MV-4-11 (cell line): Measurements from ENCODE around the gene TMEM125.
A peak's percentile ranks its signal among the peaks of the same experiment; 100 is the strongest.

Experiments used
- DNase-seq: peaks from one replicate; lab custom pipeline; 2025; lab: John Stamatoyannopoulos, UW

TMEM125 gene

DNA sequence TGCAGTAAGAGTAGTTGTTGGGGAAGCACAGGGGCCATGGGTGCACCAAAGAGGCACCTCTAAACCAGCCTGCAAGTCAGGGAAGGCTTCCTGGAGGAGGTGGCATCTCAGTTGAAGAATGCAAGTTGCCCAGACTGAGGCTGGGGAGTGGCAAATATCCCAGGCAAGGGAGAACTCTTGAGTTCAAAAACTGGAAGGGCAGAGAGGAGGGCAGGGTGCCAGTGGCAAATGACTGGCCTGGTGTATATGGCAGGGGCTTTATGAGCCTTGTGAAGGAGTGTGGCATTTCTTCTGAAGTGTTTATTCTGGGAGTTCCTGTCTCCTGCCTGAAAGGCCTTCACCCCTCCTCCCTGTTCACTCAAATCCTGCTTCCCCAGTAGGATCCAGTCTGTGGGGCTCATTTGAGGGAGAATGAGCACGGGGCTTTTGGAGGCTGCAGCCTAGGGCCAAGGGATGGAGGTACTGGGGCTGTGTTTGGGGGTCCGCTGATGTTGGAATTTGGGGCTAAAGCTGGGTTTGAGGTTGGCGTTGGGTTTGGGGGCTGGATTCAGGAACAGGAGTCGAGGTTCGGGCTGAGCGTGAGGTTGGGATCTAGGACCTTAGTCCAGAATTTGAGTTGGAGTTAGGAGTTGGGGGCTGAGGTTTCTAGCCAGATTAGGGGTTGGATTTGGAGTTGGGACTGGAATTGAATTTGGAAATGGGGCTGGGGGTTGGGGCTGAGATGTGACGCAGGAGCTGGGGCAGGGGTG, at the start of gene TMEM125:
TMEM125 (plus strand) TSS at position 357 of the 749 bp plus-strand sequence. CDS start 2,740 bp downstream, outside the sequence.
- no peak for DNase-seq

DNA sequence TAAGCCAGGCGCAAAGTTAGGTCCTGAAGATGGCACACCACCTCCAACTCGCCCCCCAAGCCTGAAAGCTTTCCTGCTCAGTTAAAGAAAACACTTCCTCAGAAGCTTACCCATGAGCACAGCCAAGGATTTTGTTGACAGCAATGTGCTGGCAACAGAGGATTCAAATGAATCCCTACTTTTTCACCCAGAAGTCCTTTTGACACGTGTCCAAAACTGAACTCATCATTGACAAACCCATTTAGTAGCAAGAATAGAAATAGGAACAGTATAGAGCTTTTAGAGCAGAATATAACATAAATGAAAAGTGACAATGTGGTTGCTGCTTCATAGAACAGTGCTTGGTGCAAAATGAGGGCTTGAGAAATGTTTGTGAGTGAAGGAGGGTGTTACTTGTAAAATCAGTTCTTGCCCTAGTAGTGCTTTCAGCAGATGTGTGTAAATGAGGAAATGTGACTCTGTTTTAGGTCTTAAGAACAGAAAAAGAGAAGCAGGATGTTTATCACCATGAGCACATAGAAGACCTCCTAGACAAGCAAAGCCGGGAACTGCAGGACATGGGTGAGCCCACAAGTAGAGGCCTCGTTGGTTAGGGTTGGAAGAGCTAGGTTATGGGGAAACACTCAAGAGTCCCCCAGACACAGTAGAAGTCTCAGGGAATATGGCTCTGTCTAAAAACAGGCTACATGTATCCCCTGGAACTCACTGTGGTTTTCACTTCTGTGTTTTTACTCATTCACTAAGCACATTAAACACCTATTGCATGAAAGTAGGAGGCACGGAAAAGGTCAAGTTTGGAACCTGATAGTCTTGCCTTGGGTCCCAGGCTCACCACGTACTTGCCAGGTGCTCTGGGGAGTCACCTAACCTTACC, 48.6 kb upstream of the TMEM125 start:
- peak; percentile 85 for DNase-seq

DNA sequence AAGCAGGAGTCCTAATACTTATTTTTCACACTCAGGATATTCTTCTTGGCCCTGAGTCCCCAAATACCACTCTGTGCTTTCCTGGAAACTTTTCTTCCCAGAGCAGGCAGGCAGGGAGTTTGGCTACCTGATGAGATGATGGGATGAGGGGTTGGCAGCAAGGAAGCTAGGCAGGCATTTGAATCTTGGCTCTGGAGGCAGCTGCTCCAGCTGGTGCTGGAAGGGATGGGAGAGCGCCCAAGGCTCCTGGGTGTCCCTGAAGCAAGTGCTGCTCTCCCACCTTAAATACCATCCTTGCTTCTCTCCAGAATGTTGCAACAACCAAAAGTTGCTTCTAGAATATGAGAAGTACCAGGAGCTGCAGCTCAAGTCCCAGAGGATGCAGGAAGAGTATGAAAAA, 48.0 kb upstream of the TMEM125 start:
- no peak for DNase-seq

DNA sequence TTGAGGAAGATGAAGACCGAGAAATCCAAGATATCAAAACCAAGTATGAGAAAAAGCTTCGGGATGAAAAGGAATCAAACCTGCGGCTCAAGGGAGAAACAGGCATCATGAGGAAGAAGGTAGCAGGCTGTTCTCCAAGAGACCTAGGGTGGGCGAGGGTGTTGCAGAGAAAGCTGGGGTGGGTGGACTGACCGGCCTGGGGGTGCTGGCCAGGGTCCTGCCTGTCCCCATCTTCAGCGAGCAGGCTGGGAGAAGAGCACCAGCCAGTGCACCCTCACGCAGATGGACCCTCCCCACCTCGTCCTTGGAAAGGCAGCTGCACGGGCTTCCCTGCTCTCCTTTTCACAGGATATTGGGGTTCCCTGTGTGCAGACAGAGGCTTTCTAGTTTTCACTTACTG, 46.9 kb upstream of the TMEM125 start:
- DNase-seq: no peak

DNA sequence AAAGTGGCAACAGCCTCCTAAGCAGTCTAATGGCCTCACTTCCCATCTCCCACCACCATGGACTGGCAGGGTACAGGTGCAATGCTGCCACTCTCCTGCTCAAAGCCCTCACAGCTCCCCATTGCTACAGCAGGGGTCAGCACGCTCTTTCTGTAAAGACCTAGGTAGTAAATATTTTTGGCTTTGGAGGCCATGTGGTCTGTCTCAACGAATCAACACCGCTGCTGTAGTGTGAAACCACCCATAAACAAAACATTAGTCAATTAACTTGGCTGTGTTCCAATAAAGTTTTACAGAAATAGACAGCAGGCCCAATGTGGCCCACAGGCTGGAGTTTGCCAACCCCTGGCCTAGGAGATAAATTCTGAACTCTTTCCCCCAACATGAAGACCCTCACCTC, 44.6 kb upstream of the TMEM125 start:
- peak; percentile 9 for DNase-seq

DNA sequence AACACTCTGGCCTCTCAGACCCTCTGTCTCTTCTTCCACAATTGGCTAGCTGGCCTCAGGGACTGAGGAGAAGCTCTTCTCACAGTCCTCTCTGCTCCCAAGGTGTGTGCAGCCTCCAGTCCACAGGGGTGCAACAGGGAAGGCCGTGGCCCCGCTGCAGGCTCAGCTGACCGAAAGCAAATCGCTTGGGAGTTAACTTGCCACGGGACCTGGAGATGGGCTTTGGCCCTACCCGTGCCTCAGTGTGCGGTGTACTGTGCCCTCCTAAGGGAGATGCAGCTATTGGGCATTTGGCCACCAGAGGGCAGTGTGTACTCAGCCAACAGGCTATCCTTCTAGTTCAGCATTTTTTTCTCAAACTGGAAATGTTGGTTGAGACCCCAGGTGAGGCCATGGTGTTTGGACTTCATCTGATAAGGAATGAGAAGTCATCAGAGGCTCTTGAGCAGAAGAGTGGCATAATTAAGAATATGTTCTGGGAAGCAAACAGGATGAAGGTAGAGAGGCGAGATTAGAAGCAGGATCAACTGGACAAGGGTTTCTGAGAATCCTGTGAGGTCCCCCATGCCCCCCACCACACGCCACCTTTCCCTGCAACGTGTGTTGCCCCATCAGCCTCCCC, 42.5 kb upstream of the TMEM125 start:
- DNase-seq: peak; percentile 10

DNA sequence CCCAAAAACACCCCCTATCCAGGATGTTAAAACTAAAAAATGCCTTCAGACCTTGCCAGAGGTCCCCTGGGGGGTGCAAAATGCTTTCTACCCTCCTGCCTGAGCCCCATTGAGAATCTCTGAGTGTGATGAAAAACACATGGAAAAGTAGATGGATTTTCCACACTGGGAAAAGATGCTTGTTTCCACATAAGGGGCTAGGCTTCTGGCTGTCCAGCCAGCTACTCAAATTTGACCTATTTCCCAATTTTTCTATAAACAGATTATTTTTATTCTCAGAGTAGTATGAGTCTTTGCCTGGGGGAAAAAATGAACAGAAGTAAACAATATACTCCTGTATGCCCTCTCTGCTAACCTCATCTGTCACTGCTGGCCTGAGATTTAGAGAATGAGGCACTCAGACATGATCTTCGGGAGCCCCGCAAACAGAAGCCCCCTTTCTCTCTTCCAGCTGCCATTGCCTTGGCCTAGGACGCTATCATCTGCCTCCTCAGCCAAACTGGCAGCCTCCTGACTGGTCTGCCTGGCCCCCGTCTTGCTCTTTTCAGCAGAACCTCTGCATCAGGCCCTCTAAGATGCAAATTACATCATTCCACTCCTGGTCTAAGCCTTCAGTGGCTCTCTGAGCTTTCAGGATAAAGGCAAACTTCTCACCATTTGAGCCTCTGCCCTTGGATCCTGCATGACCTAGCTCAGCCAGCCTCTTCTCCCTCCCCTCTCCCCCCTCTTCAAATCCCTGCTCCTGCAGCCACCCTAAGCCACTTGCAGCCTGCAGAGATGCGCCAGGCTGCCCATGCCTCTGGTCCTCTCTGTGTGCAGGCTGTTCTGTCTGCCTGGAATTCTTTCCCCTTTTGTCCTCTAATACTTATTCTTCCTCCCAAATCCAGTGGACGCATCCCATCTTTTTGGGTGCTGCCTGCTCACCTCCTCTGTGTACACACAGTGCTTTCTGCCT, 39.7 kb upstream of the TMEM125 start:
- no peak for DNase-seq

- DNase-seq: no peak
These were observed 37.7 kb upstream of the TMEM125 start for GRCh38 chr1:43232074-43232473.

DNA sequence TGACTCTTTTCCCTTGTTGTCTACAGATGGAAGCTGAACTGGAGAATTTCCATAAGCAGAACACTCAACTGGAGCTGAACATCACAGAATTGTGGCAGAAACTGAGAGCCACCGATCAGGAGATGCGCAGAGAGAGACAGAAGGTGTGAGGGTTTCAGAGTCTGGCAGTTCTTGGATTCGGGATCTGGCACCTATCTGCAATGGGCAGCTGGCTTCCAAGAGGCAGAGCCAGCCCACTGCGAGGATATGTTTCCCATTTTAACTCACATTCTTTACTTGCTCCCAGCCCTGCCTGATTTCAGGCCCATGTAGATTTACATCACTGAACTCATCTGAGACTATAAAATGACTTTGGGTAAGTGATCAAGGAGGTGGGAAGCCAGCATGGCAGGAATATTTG, 37.3 kb upstream of the TMEM125 start:
- DNase-seq: no peak

GRCh38 chr1:43233631-43234030, 36.2 kb upstream of the TMEM125 start:
- DNase-seq: no peak

- no peak for DNase-seq
These were observed 35.5 kb upstream of the TMEM125 start for GRCh38 chr1:43234267-43234666.

- no peak for DNase-seq
These were observed 34.7 kb upstream of the TMEM125 start for GRCh38 chr1:43235040-43235439.

DNA sequence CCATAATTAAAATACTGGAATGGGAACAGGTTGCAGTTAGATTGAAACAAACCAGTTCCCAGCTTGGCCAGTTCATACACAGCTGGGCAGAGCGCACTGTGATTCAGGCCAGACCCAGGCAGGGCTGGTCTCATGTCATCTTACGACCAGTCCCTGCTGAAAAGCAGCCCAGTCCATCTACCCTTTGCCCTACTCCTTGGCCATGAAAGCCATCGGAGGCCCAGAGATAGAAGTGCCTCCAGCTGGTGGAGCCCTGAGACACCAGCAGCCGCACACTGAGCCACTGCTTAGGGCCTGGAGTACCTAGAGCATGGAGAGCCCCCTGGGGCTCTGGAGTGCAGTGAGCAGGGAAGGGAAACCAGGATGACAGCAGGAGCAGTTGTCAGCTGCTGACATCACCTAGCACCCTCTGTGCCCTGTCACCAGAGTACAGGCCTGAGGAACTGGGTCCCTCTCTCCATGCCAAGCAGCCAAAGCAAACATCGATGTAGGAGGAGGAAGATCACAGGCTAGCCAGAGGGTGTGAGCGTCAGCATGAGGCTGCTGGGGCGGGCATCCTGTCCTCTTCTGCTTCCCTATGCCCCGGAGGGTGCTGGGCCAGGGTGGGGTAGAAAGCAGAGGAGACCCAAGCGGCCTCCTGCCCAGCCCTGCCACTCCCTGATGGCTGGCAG, 34.2 kb upstream of the TMEM125 start:
- no peak for DNase-seq

- DNase-seq: no peak
These were observed 32.7 kb upstream of the TMEM125 start for GRCh38 chr1:43237121-43237520.

DNA sequence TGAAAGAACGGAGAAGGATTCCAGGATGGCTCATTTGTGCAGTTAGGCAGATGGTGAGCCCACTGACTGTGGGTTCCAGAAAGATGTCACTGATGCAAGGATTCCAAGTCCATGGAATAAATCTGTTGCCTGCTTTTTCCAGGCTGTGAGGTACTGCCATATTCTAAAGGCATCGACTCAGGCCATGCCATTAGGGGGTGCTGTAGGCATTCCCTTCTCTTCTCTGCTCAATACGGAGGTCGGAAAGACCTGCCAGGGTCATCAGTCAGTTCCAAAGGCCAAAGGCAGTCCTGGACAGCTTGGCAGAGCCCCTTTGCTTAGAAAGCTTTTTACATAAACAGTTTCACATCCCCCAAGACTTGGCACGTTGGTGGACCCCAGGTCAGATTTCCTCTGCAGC, 31.7 kb upstream of the TMEM125 start:
- peak; percentile 28 for DNase-seq

GRCh38 chr1:43238991-43239469, 30.8 kb upstream of the TMEM125 start:
- DNase-seq: no peak

- DNase-seq: peak; percentile 85
These were observed 30.3 kb upstream of the TMEM125 start for GRCh38 chr1:43239484-43239883.

- no peak for DNase-seq
These were observed 28.4 kb upstream of the TMEM125 start for GRCh38 chr1:43241413-43241836.

GRCh38 chr1:43243299-43243698, 26.5 kb upstream of the TMEM125 start:
- DNase-seq: no peak

GRCh38 chr1:43246466-43247213, 23.1 kb upstream of the TMEM125 start:
- DNase-seq: no peak
